ENCODE data around the gene CENPP. TPM values are rescaled to one million over a fixed set of nuclear protein-coding genes. Genes with fewer than 3 reads are reported as not detected.

Gene CENPP
- total RNA-seq, 4 donors from 2014 or later: 0.37 to 7.1 (median 3.2) TPM

GRCh38 chr9:92534204-92534603, 208.5 kb downstream of the CENPP start:
- DNase-seq: no peak
- TF ChIP-seq POLR2A (IDR thresholded peaks at IDR 0.05) (no peak), POLR2AphosphoS5 (IDR thresholded peaks at IDR 0.05) (no peak), EP300 (IDR thresholded peaks at IDR 0.05; ENCODE audit: low read depth) (no peak), CTCF (IDR thresholded peaks at IDR 0.05) (no peak)
- no peaks in the 10 kb centered on the region for H3K9me3 ChIP-seq
- H3K27me3 ChIP-seq: no peaks in the 10 kb centered on the region
- no peaks in the 10 kb centered on the region for H3K4me1 ChIP-seq
- no peaks in the 10 kb centered on the region for H3K36me3 ChIP-seq
- intact Hi-C loops (cut with DNase I; ENCODE audit: low total_unique reads) (no loop called here), in situ Hi-C loops (cut with MboI; ENCODE audit: low pct_ligation_motif_present in 1 of 4, low pct_unique_long_range_greater_than_20kb in 1 of 4, low sequenced_read_pairs in 3 of 4) (no loop called here)
- WGBS, 2 donors (ENCODE audit: low coverage in 1 of 2): 58 to 71% methylated on average over 3 of the region's 3 CpGs
- no peak overlapping the region for H3K4me3 ChIP-seq
- H3K27ac ChIP-seq: no peak overlapping the region

- no peaks in the 10 kb centered on the region for H3K4me1 ChIP-seq
- 27% methylated on average over 1 of the region's 1 CpG; no CpG with 5 or more reads in 1 of the 2 donors for whole genome bisulfite sequencing, 2 donors (ENCODE audit: low coverage in 1 of 2)
- H3K9me3 ChIP-seq: no peaks in the 10 kb centered on the region
- no peaks in the 10 kb centered on the region for H3K36me3 ChIP-seq
- H3K27ac ChIP-seq: peak overlapping the region in 1 of 4 donors; percentile 4
- TF ChIP-seq POLR2AphosphoS5 (IDR thresholded peaks at IDR 0.05) (no peak), EP300 (IDR thresholded peaks at IDR 0.05; ENCODE audit: low read depth) (no peak), CTCF (IDR thresholded peaks at IDR 0.05) (no peak)
- intact Hi-C loops (cut with DNase I; ENCODE audit: low total_unique reads) (no loop called here), in situ Hi-C loops (cut with MboI; ENCODE audit: low pct_ligation_motif_present in 1 of 4, low pct_unique_long_range_greater_than_20kb in 1 of 4, low sequenced_read_pairs in 3 of 4) (no loop called here)
- DNase-seq: no peak
- no peak overlapping the region for H3K4me3 ChIP-seq
- no peaks in the 10 kb centered on the region for H3K27me3 ChIP-seq
Observed at GRCh38 chr9:92534674-92535073, 208.9 kb downstream of the CENPP start.

GRCh38 chr9:92535940-92536850, 210.4 kb downstream of the CENPP start, which contains the start of gene ECM2:
ECM2 (minus strand) TSS chr9:92535990; CDS start chr9:92522866, 13,124 bp downstream.
- Histone ChIP-seq H3K9me3 (no peaks in the 10 kb centered on the region), H3K4me3 (no peak within 1 kb of the TSS), H3K4me1 (no peaks in the 10 kb centered on the region), H3K36me3 (no peaks in the 10 kb centered on the region), H3K27ac (peak within 1 kb of the TSS in 3 of 4 donors; percentile 25 to 40 (median 33)), H3K27me3 (no peaks in the 10 kb centered on the region)
- in situ Hi-C loops (cut with MboI; ENCODE audit: low pct_ligation_motif_present in 1 of 4, low pct_unique_long_range_greater_than_20kb in 1 of 4, low sequenced_read_pairs in 3 of 4): no loop called here
- WGBS, 2 donors (ENCODE audit: low coverage in 1 of 2): 72 to 78% methylated on average over 6 to 7 of the region's 7 CpGs
- TF ChIP-seq POLR2AphosphoS5 (IDR thresholded peaks at IDR 0.05): no peak
- TF ChIP-seq CTCF (IDR thresholded peaks at IDR 0.05): no peak
- no peak for TF ChIP-seq EP300 (IDR thresholded peaks at IDR 0.05; ENCODE audit: low read depth)
- TF ChIP-seq POLR2A (IDR thresholded peaks at IDR 0.05): no peak
- no peak for DNase-seq
- intact Hi-C loops (cut with DNase I; ENCODE audit: low total_unique reads): no loop called here

DNA sequence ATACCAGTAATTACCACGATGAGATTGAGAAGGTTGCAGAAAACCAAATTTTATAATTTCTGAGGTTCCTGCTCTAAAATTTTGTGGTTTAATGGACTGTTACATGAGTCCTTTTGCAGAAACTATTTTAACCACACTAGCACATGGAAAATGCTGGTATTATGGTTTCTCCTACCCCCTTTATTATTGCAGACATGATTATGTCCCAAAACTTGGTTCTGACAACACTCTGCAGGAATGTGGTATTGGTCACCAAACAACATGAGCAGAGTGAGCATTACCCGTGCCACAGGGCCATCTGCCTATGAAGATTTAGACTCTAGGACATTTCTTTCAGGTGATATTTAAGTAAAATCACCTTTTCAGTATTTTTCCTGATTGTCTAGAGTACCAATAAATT, 212.8 kb downstream of the CENPP start:
- Histone ChIP-seq H3K9me3 (no peaks in the 10 kb centered on the region), H3K27me3 (no peaks in the 10 kb centered on the region), H3K36me3 (no peaks in the 10 kb centered on the region), H3K4me1 (no peaks in the 10 kb centered on the region), H3K4me3 (no peak overlapping the region), H3K27ac (no peak overlapping the region)
- TF ChIP-seq POLR2AphosphoS5 (IDR thresholded peaks at IDR 0.05): no peak
- TF ChIP-seq EP300 (IDR thresholded peaks at IDR 0.05; ENCODE audit: low read depth): no peak
- no peak for TF ChIP-seq POLR2A (IDR thresholded peaks at IDR 0.05)
- TF ChIP-seq CTCF (IDR thresholded peaks at IDR 0.05): no peak
- DNase-seq: no peak
- intact Hi-C loops (cut with DNase I; ENCODE audit: low total_unique reads): no loop called here
- in situ Hi-C loops (cut with MboI; ENCODE audit: low pct_ligation_motif_present in 1 of 4, low pct_unique_long_range_greater_than_20kb in 1 of 4, low sequenced_read_pairs in 3 of 4): no loop called here
- 75 to 94% methylated on average over 2 of the region's 2 CpGs for WGBS, 2 donors (ENCODE audit: low coverage in 1 of 2)

All from transverse colon (tissue), 4 donors.